Stomach (tissue), 9 donors: ENCODE results near the gene NRSN2. TPM values are rescaled to one million over a fixed set of nuclear protein-coding genes. Genes with fewer than 3 reads are reported as not detected.

Experiments used
- DNase-seq, 2 donors: peaks; one replicate each; pipeline versions ENCODE4 v3.0.0 to v3.0.0-alpha.2; 2013 to 2019
- H3K27ac ChIP-seq, 5 donors: fragments of 200-600 bp in 4 of 5; sonication (generic) in 4 of 5; one replicate each; pipeline ENCODE4 v1.5.1; 2013 to 2019; ENCODE audit warnings: mild to moderate bottlenecking in 1 of 5, moderate library complexity in 1 of 5
- H3K27me3 ChIP-seq, 3 donors: fragments of 200-600 bp; sonication (generic); one replicate each; pipeline ENCODE4 v1.5.1; 2017 to 2019; ENCODE audit warnings: mixed run types in 1 of 3
- H3K36me3 ChIP-seq, 4 donors: fragments of 200-600 bp; sonication (generic); 1 replicate in 3 of 4; 2 replicates in 1 of 4; pipeline ENCODE4 v1.5.1; 2016 to 2019
- H3K4me1 ChIP-seq, 4 donors: fragments of 200-600 bp; sonication (generic); one replicate each; pipeline ENCODE4 v1.5.1; 2016 to 2019
- H3K4me3 ChIP-seq, 4 donors: fragments of 200-600 bp; sonication (generic) in 3 of 4; one replicate each; pipeline ENCODE4 v1.5.1; 2016 to 2019; ENCODE audit warnings: mild to moderate bottlenecking in 1 of 4
- H3K9me3 ChIP-seq, 4 donors: fragments of 200-600 bp; sonication (generic); one replicate each; pipeline ENCODE4 v1.5.1; 2016 to 2019
- CTCF ChIP-seq, 7 experiments: fragments of 450-650 bp in 4 of 7; fragments of 200-600 bp in 3 of 7; sonication (generic) in 3 of 7; IDR thresholded peaks; one replicate each; pipeline ENCODE4 v1.5.1; 2016 to 2019; ENCODE audit warnings: antibody characterized with exemption in 7 of 7, control low read depth in 2 of 7, mild to moderate bottlenecking in 1 of 7
- EP300 ChIP-seq: sonication (generic); formaldehyde crosslinking; IDR thresholded peaks from one replicate; pipeline ENCODE4 v1.6.1; 2017; ENCODE audit warnings: antibody characterized with exemption
- POLR2A ChIP-seq, 4 donors: fragments of 450-650 bp; IDR thresholded peaks; one replicate each; pipeline ENCODE4 v1.6.1; 2016; ENCODE audit warnings: antibody characterized with exemption in 4 of 4, control low read depth in 2 of 4, mild to moderate bottlenecking in 1 of 4, moderate library complexity in 1 of 4
- POLR2AphosphoS5 ChIP-seq, 3 donors: sonication (generic); formaldehyde crosslinking; IDR thresholded peaks; one replicate each; pipeline ENCODE4 v1.6.1; 2016; ENCODE audit warnings: antibody characterized with exemption in 3 of 3
- WGBS, 5 donors: extraction: QIAGEN DNeasy Blood & Tissue Kit in 3 of 5; methylation state at CpG; one replicate each; pipeline versions ENCODE4 v1.1.5 to v1.1.7; 2013 to 2018; 5-methylcytosine and 5-hydroxymethylcytosine counted together
- intact Hi-C: fragments of 100-400 bp; cut with DNase I; formaldehyde crosslinking; loops from one replicate; pipeline ENCODE4 v1.15.1; 2023; ENCODE audit warnings: low total_unique reads
- polyA plus RNA-seq, 3 donors: library from polyadenylated mRNA; stranded (reverse); fragments of 200-250 nt; gene quantifications; one replicate each; pipeline ENCODE4 v1.2.3, GENCODE V29; 2013
- total RNA-seq, 5 donors: library from RNA; depleted of rRNA; stranded (reverse); fragments of >200 nt; gene quantifications; one replicate each; pipeline versions ENCODE4 v1.1.0 to v1.2.3, GENCODE V29; 2014 to 2016
- donor health status: healthy with polysubstance abuse.
- donor health status: Bipolar disorder and iron deficiency.
- donor health status: healthy.

NRSN2 gene
- total and polyA plus RNA-seq, 8 donors: 0.89 to 36.5 (median 17.7) TPM

GRCh38 chr20:381581-382290, 34.8 kb downstream of the NRSN2 start:
- peak; percentile 79 to 88 for DNase-seq
- Histone ChIP-seq H3K9me3 (no peaks in the 10 kb centered on the region), H3K27me3 (peaks cover 0 to 8% (median 0%) of the 10 kb centered on the region in 3 donors), H3K27ac (peak overlapping the region; percentile 74 to 88 (median 82)), H3K4me1 (peaks cover 10 to 23% (median 17%) of the 10 kb centered on the region in 4 donors), H3K36me3 (no peaks in the 10 kb centered on the region), H3K4me3 (peak overlapping the region; percentile 59 to 82 (median 74))
- intact Hi-C loops: no loop called here
- WGBS, 5 donors: 0 to 3% (median 1%) methylated on average over 19 to 49 of the region's 49 CpGs
- peak in 1 of 3 donors; percentile 40 for TF ChIP-seq POLR2AphosphoS5 (IDR thresholded peaks at IDR 0.05)
- no peak for TF ChIP-seq EP300

DNA sequence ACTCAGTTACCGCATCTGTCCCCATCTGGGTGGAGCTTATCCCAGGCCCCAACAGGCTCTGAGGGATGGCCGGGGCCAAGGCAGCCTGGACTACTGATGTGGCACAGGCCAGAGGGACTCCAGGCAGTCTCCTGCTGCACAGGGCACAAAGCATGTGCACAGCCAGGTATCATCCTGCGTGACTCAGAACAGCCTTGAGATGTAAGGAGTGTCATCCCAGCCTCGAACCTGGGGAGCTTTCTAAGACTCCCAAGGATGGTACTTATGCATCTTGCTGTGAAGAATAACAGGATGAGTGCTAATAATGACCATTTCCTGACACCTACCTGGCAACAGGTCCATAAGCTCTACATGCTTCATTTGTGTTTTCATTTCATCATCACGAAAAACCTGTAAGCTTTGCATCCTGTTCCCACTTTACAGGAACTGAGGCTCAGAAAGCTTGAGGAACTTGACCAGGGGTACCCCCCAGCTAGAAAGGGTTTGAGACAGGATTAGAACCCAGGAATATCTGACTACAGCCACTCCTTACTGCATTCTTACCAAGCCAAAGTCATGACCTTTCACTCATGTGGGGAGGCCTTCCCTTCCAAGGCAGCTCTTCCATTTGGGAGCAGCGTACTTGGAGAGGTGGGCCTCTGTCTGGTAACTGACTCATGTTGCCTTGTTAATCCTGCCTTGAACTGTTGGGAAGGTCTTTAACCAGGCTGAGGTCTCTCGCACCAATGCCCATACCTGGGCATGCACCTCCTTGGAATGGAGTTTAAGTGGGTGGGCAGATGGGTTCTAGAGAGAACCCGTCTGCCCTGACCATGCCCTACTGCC, 35.6 kb downstream of the NRSN2 start:
- intact Hi-C loops: no loop called here
- 65 to 72% (median 70%) methylated on average over 8 of the region's 8 CpGs for WGBS, 5 donors
- peaks cover 10 to 23% (median 17%) of the 10 kb centered on the region in 4 donors for H3K4me1 ChIP-seq
- H3K27me3 ChIP-seq: peaks cover 0 to 8% (median 0%) of the 10 kb centered on the region in 3 donors
- H3K27ac ChIP-seq: peak overlapping the region in 2 of 5 donors; percentile 82 to 83
- H3K9me3 ChIP-seq: no peaks in the 10 kb centered on the region
- peak overlapping the region; percentile 59 to 82 (median 74) for H3K4me3 ChIP-seq
- no peaks in the 10 kb centered on the region for H3K36me3 ChIP-seq
- TF ChIP-seq EP300: no peak
- no peak for TF ChIP-seq CTCF (IDR thresholded peaks at IDR 0.05)
- no peak for TF ChIP-seq POLR2A (IDR thresholded peaks at IDR 0.05)
- no peak for TF ChIP-seq POLR2AphosphoS5 (IDR thresholded peaks at IDR 0.05)
- no peak for DNase-seq

DNA sequence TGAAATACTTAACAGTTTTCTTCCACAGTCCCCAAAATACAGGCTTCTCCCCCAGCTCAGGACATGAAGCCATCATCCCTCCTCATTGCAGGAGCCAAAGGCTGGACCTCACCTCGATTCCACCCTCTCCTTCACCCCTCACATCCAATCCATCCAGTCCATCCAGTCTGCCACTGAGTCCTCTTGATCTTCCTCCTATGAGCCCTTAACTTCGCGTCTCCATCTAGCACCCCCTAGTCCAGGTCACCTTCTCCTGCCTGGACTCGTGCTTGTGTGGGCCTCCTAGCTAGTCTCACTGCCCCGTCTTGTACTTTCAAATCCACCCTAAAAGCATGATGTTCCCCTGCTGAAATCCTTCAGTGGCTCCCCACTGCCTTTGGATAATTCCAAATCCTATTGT, 37.0 kb downstream of the NRSN2 start:
- Histone ChIP-seq H3K27ac (no peak overlapping the region), H3K27me3 (peaks cover 0 to 8% (median 0%) of the 10 kb centered on the region in 3 donors), H3K9me3 (no peaks in the 10 kb centered on the region), H3K4me3 (no peak overlapping the region), H3K36me3 (peaks cover 0 to 13% (median 11%) of the 10 kb centered on the region in 4 donors), H3K4me1 (peaks cover 15 to 30% (median 26%) of the 10 kb centered on the region in 4 donors)
- 75 to 87% (median 81%) methylated on average over 5 of the region's 5 CpGs for WGBS, 5 donors
- DNase-seq: no peak
- intact Hi-C loops: no loop called here
- TF ChIP-seq POLR2A (IDR thresholded peaks at IDR 0.05) (no peak), CTCF (IDR thresholded peaks at IDR 0.05) (no peak), POLR2AphosphoS5 (IDR thresholded peaks at IDR 0.05) (no peak), EP300 (no peak)

- DNase-seq: no peak
These were observed 37.8 kb downstream of the NRSN2 start for GRCh38 chr20:384723-385122.

More at GRCh38 chr20:384723-385122, 37.8 kb downstream of the NRSN2 start:
- WGBS, 5 donors: 81 to 100% (median 97%) methylated on average over 1 of the region's 1 CpG
- H3K4me3 ChIP-seq: no peak overlapping the region
- no peak overlapping the region for H3K27ac ChIP-seq
- H3K4me1 ChIP-seq: peaks cover 23 to 38% (median 34%) of the 10 kb centered on the region in 4 donors
- peaks cover 0 to 22% (median 18%) of the 10 kb centered on the region in 4 donors for H3K36me3 ChIP-seq
- H3K9me3 ChIP-seq: no peaks in the 10 kb centered on the region
- TF ChIP-seq POLR2AphosphoS5 (IDR thresholded peaks at IDR 0.05) (no peak), CTCF (IDR thresholded peaks at IDR 0.05) (no peak), EP300 (no peak), POLR2A (IDR thresholded peaks at IDR 0.05) (no peak)
- peaks cover 0 to 8% (median 0%) of the 10 kb centered on the region in 3 donors for H3K27me3 ChIP-seq
- intact Hi-C loops: no loop called here
